Activated CD4-positive, alpha-beta T cell treated with anti-CD3 and anti-CD28 coated beads for 36 hours (primary cell): ENCODE results near the gene PSMA1. TPM values are rescaled to one million over a fixed set of nuclear protein-coding genes. Genes with fewer than 3 reads are reported as not detected.

Experiments used
- total RNA-seq, 2 experiments: library from RNA; stranded (reverse); gene quantifications; one replicate each; pipeline ENCODE4 v1.2.3, GENCODE V29; 2021

The PSMA1 gene
- total RNA-seq, 2 experiments from 2014 or later: 231 to 330 TPM

Other genes starting within 250 kb of the PSMA1 start
- 10 to 100 TPM; 35.0 to 48.0 TPM for gene RRAS2, start 161.2 kb downstream of the PSMA1 start, total RNA-seq
- gene COPB1, start 20.6 kb downstream of the PSMA1 start, total RNA-seq: 100 to 1,000 TPM; 102 to 106 TPM
- 10 to 100 TPM; 24.7 to 25.8 TPM for gene PDE3B, start 123.4 kb upstream of the PSMA1 start, total RNA-seq